Activated CD4-positive, alpha-beta T cell treated with anti-CD3 and anti-CD28 coated beads, Interleukin-2, amount 10 ng/mL, durations not matched to agents 24 days and 14 days (primary cell): ENCODE results near the gene PRKN. TPM values are rescaled to one million over a fixed set of nuclear protein-coding genes. Genes with fewer than 3 reads are reported as not detected.

Experiments used
- DNase-seq: peaks from one replicate; pipeline ENCODE4 v3.0.0; 2022
- H3K27ac Mint-ChIP-seq: one replicate; pipeline ENCODE4 v1.8.0; 2022; ENCODE audit warnings: mild to moderate bottlenecking, mixed read lengths
- H3K27me3 Mint-ChIP-seq: one replicate; pipeline ENCODE4 v1.8.0; 2022; ENCODE audit warnings: mixed read lengths
- H3K36me3 Mint-ChIP-seq: one replicate; pipeline ENCODE4 v1.8.0; 2022; ENCODE audit warnings: low read depth, mild to moderate bottlenecking, mixed read lengths
- H3K4me1 Mint-ChIP-seq: one replicate; pipeline ENCODE4 v1.8.0; 2021; ENCODE audit warnings: mixed read lengths
- H3K4me3 Mint-ChIP-seq: one replicate; pipeline ENCODE4 v1.8.0; 2022; ENCODE audit warnings: mild to moderate bottlenecking, moderate library complexity, mixed read lengths
- H3K9me3 Mint-ChIP-seq: one replicate; pipeline ENCODE4 v1.8.0; 2021; ENCODE audit warnings: mixed read lengths
- intact Hi-C: fragments of 100-400 bp; cut with micrococcal nuclease; formaldehyde crosslinking; loops from one replicate; pipeline ENCODE4 v1.15.1; 2023
- total RNA-seq: library from RNA; stranded (reverse); gene quantifications from 2 replicates; pipeline ENCODE4 v1.2.3, GENCODE V29; 2022

Gene PRKN
- total RNA-seq, 1 donor from 2014 or later, result not detected

DNA sequence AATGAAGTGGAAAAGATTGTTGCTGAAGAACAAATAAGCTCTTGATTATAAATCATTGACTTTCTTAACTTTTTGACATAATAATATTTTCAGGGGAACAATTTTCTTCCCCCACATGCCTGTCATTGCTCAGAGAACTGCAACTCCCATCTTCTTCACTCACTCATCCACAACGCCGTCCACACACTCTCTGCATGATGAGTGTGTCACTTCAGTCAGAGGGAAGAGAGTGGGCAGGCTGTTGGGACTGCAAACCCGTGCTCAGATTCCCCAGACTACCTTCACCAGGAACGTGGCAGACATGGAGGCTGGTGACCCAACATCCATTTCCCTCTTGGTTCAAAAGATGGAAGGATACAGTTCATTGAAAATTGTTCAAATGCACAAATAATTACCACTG, 650.8 kb downstream of the PRKN start:
- Mint-ChIP-seq H3K9me3 (peaks cover 12% of the 10 kb centered on the region), H3K4me3 (no peak overlapping the region), H3K27me3 (no peaks in the 10 kb centered on the region), H3K4me1 (no peaks in the 10 kb centered on the region), H3K27ac (no peak overlapping the region), H3K36me3 (no peaks in the 10 kb centered on the region)
- DNase-seq, result no peak
- intact Hi-C loops, result no loop called here

GRCh38 chr6:162074641-162075275, 652.8 kb downstream of the PRKN start:
- no peaks in the 10 kb centered on the region for H3K36me3 Mint-ChIP-seq
- intact Hi-C loops, result no loop called here
- H3K27ac Mint-ChIP-seq, result no peak overlapping the region
- no peak for DNase-seq
- no peaks in the 10 kb centered on the region for H3K4me1 Mint-ChIP-seq
- peaks cover 12% of the 10 kb centered on the region for H3K9me3 Mint-ChIP-seq
- no peak overlapping the region for H3K4me3 Mint-ChIP-seq
- H3K27me3 Mint-ChIP-seq, result no peaks in the 10 kb centered on the region

DNA sequence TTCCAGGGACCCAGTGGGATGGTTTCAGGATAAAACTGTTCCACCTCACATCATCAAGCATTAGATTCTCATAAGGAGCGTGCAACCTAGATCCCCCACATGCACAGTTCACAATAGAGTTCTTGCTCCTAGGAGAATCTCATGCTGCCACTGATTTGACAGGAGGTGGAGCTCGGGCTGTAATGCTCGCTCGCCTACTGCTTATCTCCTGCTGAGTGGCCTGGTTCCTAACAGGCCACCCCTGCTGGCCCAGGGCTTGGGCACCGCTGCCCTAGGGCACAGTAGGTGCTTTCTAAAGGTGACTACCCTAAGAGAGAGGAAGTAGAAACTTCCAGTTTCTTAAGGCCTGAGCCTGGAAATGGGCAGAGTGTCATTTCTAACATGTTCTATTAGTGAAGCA, 656.9 kb downstream of the PRKN start:
- Mint-ChIP-seq H3K36me3 (no peaks in the 10 kb centered on the region), H3K4me1 (no peaks in the 10 kb centered on the region), H3K27ac (no peak overlapping the region), H3K9me3 (peaks cover 18% of the 10 kb centered on the region), H3K27me3 (no peaks in the 10 kb centered on the region), H3K4me3 (no peak overlapping the region)
- intact Hi-C loops, result no loop called here
- DNase-seq, result peak; percentile 40

GRCh38 chr6:162069995-162070394, 657.6 kb downstream of the PRKN start:
- intact Hi-C loops, result no loop called here
- H3K4me3 Mint-ChIP-seq, result no peak overlapping the region
- no peaks in the 10 kb centered on the region for H3K36me3 Mint-ChIP-seq
- no peak for DNase-seq
- no peaks in the 10 kb centered on the region for H3K27me3 Mint-ChIP-seq
- peaks cover 19% of the 10 kb centered on the region for H3K9me3 Mint-ChIP-seq
- H3K27ac Mint-ChIP-seq, result no peak overlapping the region
- H3K4me1 Mint-ChIP-seq, result no peaks in the 10 kb centered on the region

GRCh38 chr6:162068340-162068739, 659.2 kb downstream of the PRKN start:
- Mint-ChIP-seq H3K27me3 (no peaks in the 10 kb centered on the region), H3K4me3 (no peak overlapping the region), H3K4me1 (no peaks in the 10 kb centered on the region), H3K27ac (no peak overlapping the region), H3K36me3 (no peaks in the 10 kb centered on the region), H3K9me3 (peaks cover 24% of the 10 kb centered on the region)
- DNase-seq, result peak; percentile 22
- intact Hi-C loops, result no loop called here

DNA sequence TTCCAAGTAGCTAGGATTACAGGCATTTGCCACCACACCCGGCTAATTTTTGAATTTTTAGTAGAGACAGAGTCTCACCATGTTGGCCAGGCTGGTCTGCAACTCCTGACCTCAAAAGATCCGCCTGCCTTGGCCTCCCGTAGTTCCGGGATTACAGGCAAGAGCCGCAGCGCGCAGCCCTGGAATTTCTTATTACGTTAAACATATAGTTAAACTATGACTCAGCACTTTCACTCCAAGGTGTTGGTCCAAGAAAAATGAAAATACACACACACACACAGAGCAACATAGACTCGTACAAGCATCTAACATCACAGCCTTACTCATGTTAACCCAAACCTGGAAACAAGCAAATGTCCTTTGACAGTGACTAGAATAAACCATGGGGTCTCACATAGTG, 663.9 kb downstream of the PRKN start:
- Mint-ChIP-seq H3K36me3 (no peaks in the 10 kb centered on the region), H3K4me3 (no peak overlapping the region), H3K9me3 (peaks cover 15% of the 10 kb centered on the region), H3K27ac (no peak overlapping the region), H3K4me1 (no peaks in the 10 kb centered on the region), H3K27me3 (no peaks in the 10 kb centered on the region)
- intact Hi-C loops, result no loop called here
- DNase-seq, result no peak

GRCh38 chr6:162058281-162058875, 669.2 kb downstream of the PRKN start:
- H3K9me3 Mint-ChIP-seq, result no peaks in the 10 kb centered on the region
- H3K27ac Mint-ChIP-seq, result no peak overlapping the region
- peaks cover 3% of the 10 kb centered on the region for H3K4me1 Mint-ChIP-seq
- intact Hi-C loops, result no loop called here
- H3K27me3 Mint-ChIP-seq, result no peaks in the 10 kb centered on the region
- no peaks in the 10 kb centered on the region for H3K36me3 Mint-ChIP-seq
- no peak overlapping the region for H3K4me3 Mint-ChIP-seq
- no peak for DNase-seq

- intact Hi-C loops, result no loop called here
These were observed 670.8 kb downstream of the PRKN start for GRCh38 chr6:162056745-162057144.

DNA sequence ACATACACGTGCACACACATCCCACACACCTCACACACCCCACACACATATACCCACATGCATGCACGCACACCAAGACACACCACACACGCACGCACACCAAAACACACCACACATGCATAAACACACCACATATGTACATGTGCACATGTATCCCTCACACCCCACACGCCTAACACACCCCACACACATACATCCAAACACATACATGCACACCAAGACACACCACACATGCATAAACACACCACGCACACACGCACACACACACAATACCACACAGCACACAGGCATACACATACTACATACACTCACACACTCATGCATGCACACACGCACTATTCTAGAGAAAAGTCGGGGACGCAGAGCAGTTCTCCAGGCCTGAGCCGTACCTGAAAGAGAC, 671.5 kb downstream of the PRKN start:
- H3K36me3 Mint-ChIP-seq, result no peaks in the 10 kb centered on the region
- no peak for DNase-seq
- no peaks in the 10 kb centered on the region for H3K9me3 Mint-ChIP-seq
- no peak overlapping the region for H3K27ac Mint-ChIP-seq
- no peaks in the 10 kb centered on the region for H3K27me3 Mint-ChIP-seq
- no peak overlapping the region for H3K4me3 Mint-ChIP-seq
- H3K4me1 Mint-ChIP-seq, result peaks cover 3% of the 10 kb centered on the region
- intact Hi-C loops, result no loop called here

More at GRCh38 chr6:162056745-162057144, 670.8 kb downstream of the PRKN start:
- no peak overlapping the region for H3K27ac Mint-ChIP-seq
- H3K36me3 Mint-ChIP-seq, result no peaks in the 10 kb centered on the region
- H3K4me3 Mint-ChIP-seq, result no peak overlapping the region
- no peak for DNase-seq
- H3K9me3 Mint-ChIP-seq, result no peaks in the 10 kb centered on the region
- peaks cover 3% of the 10 kb centered on the region for H3K4me1 Mint-ChIP-seq
- H3K27me3 Mint-ChIP-seq, result no peaks in the 10 kb centered on the region

GRCh38 chr6:162055365-162055764, 672.2 kb downstream of the PRKN start:
- H3K4me3 Mint-ChIP-seq, result no peak overlapping the region
- DNase-seq, result no peak
- H3K36me3 Mint-ChIP-seq, result no peaks in the 10 kb centered on the region
- H3K27me3 Mint-ChIP-seq, result no peaks in the 10 kb centered on the region
- intact Hi-C loops, result no loop called here
- no peaks in the 10 kb centered on the region for H3K9me3 Mint-ChIP-seq
- peak overlapping the region; percentile 50 for H3K27ac Mint-ChIP-seq
- H3K4me1 Mint-ChIP-seq, result peaks cover 3% of the 10 kb centered on the region

GRCh38 chr6:162053084-162053483, 674.5 kb downstream of the PRKN start:
- Mint-ChIP-seq H3K4me3 (no peak overlapping the region), H3K36me3 (no peaks in the 10 kb centered on the region), H3K9me3 (no peaks in the 10 kb centered on the region), H3K27me3 (no peaks in the 10 kb centered on the region), H3K4me1 (peaks cover 3% of the 10 kb centered on the region), H3K27ac (no peak overlapping the region)
- intact Hi-C loops, result no loop called here
- DNase-seq, result no peak

GRCh38 chr6:162050579-162050978, 677.0 kb downstream of the PRKN start:
- no peak overlapping the region for H3K27ac Mint-ChIP-seq
- peaks cover 3% of the 10 kb centered on the region for H3K4me1 Mint-ChIP-seq
- H3K27me3 Mint-ChIP-seq, result no peaks in the 10 kb centered on the region
- H3K36me3 Mint-ChIP-seq, result no peaks in the 10 kb centered on the region
- H3K9me3 Mint-ChIP-seq, result peaks cover 7% of the 10 kb centered on the region
- intact Hi-C loops, result no loop called here
- peak; percentile 35 for DNase-seq
- no peak overlapping the region for H3K4me3 Mint-ChIP-seq

- no peaks in the 10 kb centered on the region for H3K36me3 Mint-ChIP-seq
- H3K9me3 Mint-ChIP-seq, result peaks cover 7% of the 10 kb centered on the region
- no peak overlapping the region for H3K27ac Mint-ChIP-seq
- no peaks in the 10 kb centered on the region for H3K27me3 Mint-ChIP-seq
- no peak overlapping the region for H3K4me3 Mint-ChIP-seq
- DNase-seq, result no peak
- H3K4me1 Mint-ChIP-seq, result no peaks in the 10 kb centered on the region
- intact Hi-C loops, result no loop called here
These were observed 681.2 kb downstream of the PRKN start for GRCh38 chr6:162046324-162046723.

GRCh38 chr6:162032620-162033019, 694.9 kb downstream of the PRKN start:
- Mint-ChIP-seq H3K9me3 (peaks cover 3% of the 10 kb centered on the region), H3K36me3 (no peaks in the 10 kb centered on the region), H3K4me3 (no peak overlapping the region), H3K27me3 (no peaks in the 10 kb centered on the region), H3K4me1 (peaks cover 18% of the 10 kb centered on the region), H3K27ac (peak overlapping the region; percentile 52)
- no peak for DNase-seq
- intact Hi-C loops, result loop anchor here (1.0 kb wide), 1 partner anchor 67 kb away; no protein-coding TSS in a partner anchor
